Testis (tissue), 2 donors: ENCODE measurements around the gene CLASP2.

Source experiments
- POLR2A ChIP-seq: fragments of 450-650 bp; IDR thresholded peaks from one replicate; pipeline ENCODE4 v1.6.1; 2017; ENCODE audit warnings: antibody characterized with exemption, mild to moderate bottlenecking, moderate library complexity
- TF ChIP-seq, protein P1 (sequence below), 3 experiments: fragments of 450-650 bp in 2 of 3; fragments of 200-600 bp in 1 of 3; sonication (generic) in 1 of 3; IDR thresholded peaks; one replicate each; pipeline ENCODE4 v1.5.1; 2016 to 2019; ENCODE audit warnings: antibody characterized with exemption in 3 of 3, mild to moderate bottlenecking in 2 of 3, moderate library complexity in 1 of 3

GRCh38 chr3:33582234-33582633 lies 135.8 kb downstream of the CLASP2 start:
- TF ChIP-seq, protein P1, sequence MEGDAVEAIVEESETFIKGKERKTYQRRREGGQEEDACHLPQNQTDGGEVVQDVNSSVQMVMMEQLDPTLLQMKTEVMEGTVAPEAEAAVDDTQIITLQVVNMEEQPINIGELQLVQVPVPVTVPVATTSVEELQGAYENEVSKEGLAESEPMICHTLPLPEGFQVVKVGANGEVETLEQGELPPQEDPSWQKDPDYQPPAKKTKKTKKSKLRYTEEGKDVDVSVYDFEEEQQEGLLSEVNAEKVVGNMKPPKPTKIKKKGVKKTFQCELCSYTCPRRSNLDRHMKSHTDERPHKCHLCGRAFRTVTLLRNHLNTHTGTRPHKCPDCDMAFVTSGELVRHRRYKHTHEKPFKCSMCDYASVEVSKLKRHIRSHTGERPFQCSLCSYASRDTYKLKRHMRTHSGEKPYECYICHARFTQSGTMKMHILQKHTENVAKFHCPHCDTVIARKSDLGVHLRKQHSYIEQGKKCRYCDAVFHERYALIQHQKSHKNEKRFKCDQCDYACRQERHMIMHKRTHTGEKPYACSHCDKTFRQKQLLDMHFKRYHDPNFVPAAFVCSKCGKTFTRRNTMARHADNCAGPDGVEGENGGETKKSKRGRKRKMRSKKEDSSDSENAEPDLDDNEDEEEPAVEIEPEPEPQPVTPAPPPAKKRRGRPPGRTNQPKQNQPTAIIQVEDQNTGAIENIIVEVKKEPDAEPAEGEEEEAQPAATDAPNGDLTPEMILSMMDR (IDR thresholded peaks at IDR 0.05) = no peak
- TF ChIP-seq POLR2A = no peak
